H1 (cell line): Measurements from ENCODE around the gene AHI1.

Experiments
- JUND ChIP-seq: IDR thresholded peaks from 2 replicates; pipeline ENCODE4 v1.6.1; 2011; ENCODE audit warnings: mild to moderate bottlenecking, improper control_type of control experiment, low read length
- KDM1A ChIP-seq: fragments of 200-600, 300-600 bp; sonication (generic); IDR thresholded peaks from 2 replicates; pipeline ENCODE4 v1.7.1; 2016; ENCODE audit warnings: mild to moderate bottlenecking, low read length, borderline replicate concordance
- MAX ChIP-seq: IDR thresholded peaks from 2 replicates; pipeline ENCODE4 v1.6.1; 2012; ENCODE audit warnings: inconsistent platforms
- POLR2AphosphoS5 ChIP-seq: IDR thresholded peaks from 2 replicates; pipeline ENCODE4 v1.6.1; 2011; ENCODE audit warnings: low read depth, low read length
- SIN3A ChIP-seq, 2 experiments: IDR thresholded peaks in 1 of 2; conservative IDR thresholded peaks in 1 of 2; 2 replicates each; pipeline ENCODE4 v1.6.1; 2011 to 2012; ENCODE audit warnings: low read length in 2 of 2, improper control_type of control experiment in 1 of 2, low read depth in 1 of 2, mild to moderate bottlenecking in 1 of 2
- SP1 ChIP-seq: IDR thresholded peaks from 2 replicates; pipeline ENCODE4 v1.6.1; 2011; ENCODE audit warnings: low read depth, low read length
- YY1 ChIP-seq: IDR thresholded peaks from 2 replicates; pipeline ENCODE4 v1.6.1; 2011; ENCODE audit warnings: low read depth, mild to moderate bottlenecking, low read length
- TF ChIP-seq, protein P1 (sequence below): IDR thresholded peaks from 2 replicates; pipeline ENCODE4 v1.6.1; 2011; ENCODE audit warnings: low read depth, mild to moderate bottlenecking, low read length; ENCODE audit not compliant: insufficient read depth
- TF ChIP-seq, protein P2 (sequence below), 3 experiments: IDR thresholded peaks; 1 replicate in 2 of 3; 2 replicates in 1 of 3; pipeline versions ENCODE4 v1.5.1 to v1.6.1; 2011; ENCODE audit warnings: low read length in 3 of 3, mild to moderate bottlenecking in 3 of 3, inconsistent platforms in 2 of 3, low read depth in 1 of 3, moderate library complexity in 1 of 3; ENCODE audit not compliant: insufficient read depth in 1 of 3; ENCODE audit errors: control extremely low read depth in 1 of 3

- TF ChIP-seq MAX, result no peak
- TF ChIP-seq JUND, result no peak
- TF ChIP-seq, protein P1, sequence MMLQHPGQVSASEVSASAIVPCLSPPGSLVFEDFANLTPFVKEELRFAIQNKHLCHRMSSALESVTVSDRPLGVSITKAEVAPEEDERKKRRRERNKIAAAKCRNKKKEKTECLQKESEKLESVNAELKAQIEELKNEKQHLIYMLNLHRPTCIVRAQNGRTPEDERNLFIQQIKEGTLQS, result no peak
- TF ChIP-seq, protein P2, sequence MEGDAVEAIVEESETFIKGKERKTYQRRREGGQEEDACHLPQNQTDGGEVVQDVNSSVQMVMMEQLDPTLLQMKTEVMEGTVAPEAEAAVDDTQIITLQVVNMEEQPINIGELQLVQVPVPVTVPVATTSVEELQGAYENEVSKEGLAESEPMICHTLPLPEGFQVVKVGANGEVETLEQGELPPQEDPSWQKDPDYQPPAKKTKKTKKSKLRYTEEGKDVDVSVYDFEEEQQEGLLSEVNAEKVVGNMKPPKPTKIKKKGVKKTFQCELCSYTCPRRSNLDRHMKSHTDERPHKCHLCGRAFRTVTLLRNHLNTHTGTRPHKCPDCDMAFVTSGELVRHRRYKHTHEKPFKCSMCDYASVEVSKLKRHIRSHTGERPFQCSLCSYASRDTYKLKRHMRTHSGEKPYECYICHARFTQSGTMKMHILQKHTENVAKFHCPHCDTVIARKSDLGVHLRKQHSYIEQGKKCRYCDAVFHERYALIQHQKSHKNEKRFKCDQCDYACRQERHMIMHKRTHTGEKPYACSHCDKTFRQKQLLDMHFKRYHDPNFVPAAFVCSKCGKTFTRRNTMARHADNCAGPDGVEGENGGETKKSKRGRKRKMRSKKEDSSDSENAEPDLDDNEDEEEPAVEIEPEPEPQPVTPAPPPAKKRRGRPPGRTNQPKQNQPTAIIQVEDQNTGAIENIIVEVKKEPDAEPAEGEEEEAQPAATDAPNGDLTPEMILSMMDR (IDR thresholded peaks at IDR 0.05; ENCODE audit: control extremely low read depth in 1 of 3, insufficient read depth in 1 of 3, low read depth in 1 of 3, low read length in 3 of 3), result no peak
- TF ChIP-seq YY1, result no peak
- no peak for TF ChIP-seq POLR2AphosphoS5
- TF ChIP-seq SP1, result no peak
- no peak for TF ChIP-seq SIN3A (conservative IDR thresholded peaks at IDR 0.05 in 1 of 2, IDR thresholded peaks at IDR 0.05 in 1 of 2; ENCODE audit: low read depth in 1 of 2, low read length in 2 of 2)
- TF ChIP-seq KDM1A, result no peak
Observed at GRCh38 chr6:135434991-135435390, 62.5 kb downstream of the AHI1 start.
